ENCODE results near the gene LBR.
A peak's percentile ranks its signal among the peaks of the same experiment; 100 is the strongest.

Gene LBR

GRCh38 chr1:225460737-225461532 lies 33.1 kb upstream of the LBR start:
- Histone ChIP-seq H3K4me3 (ENCODE audit: low read length) (peak overlapping the region; percentile 22), H3K36me3 (ENCODE audit: control insufficient read depth, insufficient read depth, low read length) (no peaks in the 10 kb centered on the region), H3K9ac (ENCODE audit: low read length) (no peak overlapping the region), H3K27me3 (ENCODE audit: control insufficient read depth, insufficient read depth, low read length) (no peaks in the 10 kb centered on the region), H3K4me1 (ENCODE audit: control insufficient read depth, insufficient read depth, low read length) (peaks cover 59% of the 10 kb centered on the region), H3K27ac (ENCODE audit: low read depth, low read length) (peak overlapping the region; percentile 91)

DNA sequence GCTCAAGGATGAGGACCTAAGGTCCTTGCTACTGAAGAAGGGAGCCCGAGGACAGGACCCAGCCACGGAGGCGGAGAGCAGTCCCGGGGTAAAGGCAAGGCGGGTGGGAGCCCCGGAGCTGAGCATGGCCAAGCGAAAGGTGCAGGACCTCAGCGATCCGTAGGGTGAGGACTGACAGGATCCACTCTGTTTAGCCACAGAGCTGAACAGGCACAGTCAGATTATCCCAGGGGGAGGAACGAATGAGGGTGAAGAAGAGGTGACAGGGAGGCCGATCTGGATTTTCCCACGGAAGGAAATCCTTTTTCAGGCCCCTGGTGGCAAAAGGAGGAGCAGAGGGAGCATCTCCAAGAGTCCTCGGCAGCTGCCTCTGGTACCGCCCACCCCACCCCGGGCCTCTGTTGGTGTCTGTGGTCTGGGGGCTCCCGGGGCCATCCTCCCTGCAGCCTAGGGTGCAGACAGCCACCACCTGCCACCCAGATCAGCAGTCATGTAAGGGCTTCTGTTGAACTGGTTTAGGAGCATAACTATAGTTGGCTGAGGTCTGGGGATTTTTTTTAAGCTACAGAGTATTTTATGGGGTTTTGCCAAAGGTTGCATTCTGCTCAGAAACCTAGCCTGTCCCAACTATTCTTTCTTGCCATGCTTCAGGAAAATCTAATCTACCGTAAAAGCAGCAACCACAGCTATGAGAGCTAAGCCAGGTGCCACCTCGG lies 32.3 kb upstream of the LBR start:
- peak overlapping the region; percentile 22 for H3K4me3 ChIP-seq (ENCODE audit: low read length)
- no peaks in the 10 kb centered on the region for H3K36me3 ChIP-seq (ENCODE audit: control insufficient read depth, insufficient read depth, low read length)
- H3K9ac ChIP-seq (ENCODE audit: low read length): no peak overlapping the region
- H3K4me1 ChIP-seq (ENCODE audit: control insufficient read depth, insufficient read depth, low read length): peaks cover 53% of the 10 kb centered on the region
- H3K27me3 ChIP-seq (ENCODE audit: control insufficient read depth, insufficient read depth, low read length): no peaks in the 10 kb centered on the region
- H3K27ac ChIP-seq (ENCODE audit: low read depth, low read length): peak overlapping the region; percentile 91

GRCh38 chr1:225458222-225458631 lies 30.4 kb upstream of the LBR start:
- H3K4me1 ChIP-seq (ENCODE audit: control insufficient read depth, insufficient read depth, low read length): peaks cover 63% of the 10 kb centered on the region
- H3K9ac ChIP-seq (ENCODE audit: low read length): no peak overlapping the region

GRCh38 chr1:225454733-225455132 lies 26.9 kb upstream of the LBR start:
- no peaks in the 10 kb centered on the region for H3K36me3 ChIP-seq (ENCODE audit: control insufficient read depth, insufficient read depth, low read length)
- H3K27me3 ChIP-seq (ENCODE audit: control insufficient read depth, insufficient read depth, low read length): no peaks in the 10 kb centered on the region
- peak overlapping the region; percentile 84 for H3K27ac ChIP-seq (ENCODE audit: low read depth, low read length)
- peaks cover 39% of the 10 kb centered on the region for H3K4me1 ChIP-seq (ENCODE audit: control insufficient read depth, insufficient read depth, low read length)
- H3K9ac ChIP-seq (ENCODE audit: low read length): no peak overlapping the region
- H3K4me3 ChIP-seq (ENCODE audit: low read length): no peak overlapping the region

More at GRCh38 chr1:225458222-225458631, 30.4 kb upstream of the LBR start:
- H3K27me3 ChIP-seq (ENCODE audit: control insufficient read depth, insufficient read depth, low read length): no peaks in the 10 kb centered on the region
- H3K36me3 ChIP-seq (ENCODE audit: control insufficient read depth, insufficient read depth, low read length): no peaks in the 10 kb centered on the region
- peak overlapping the region; percentile 86 for H3K27ac ChIP-seq (ENCODE audit: low read depth, low read length)
- H3K4me3 ChIP-seq (ENCODE audit: low read length): no peak overlapping the region

DNA sequence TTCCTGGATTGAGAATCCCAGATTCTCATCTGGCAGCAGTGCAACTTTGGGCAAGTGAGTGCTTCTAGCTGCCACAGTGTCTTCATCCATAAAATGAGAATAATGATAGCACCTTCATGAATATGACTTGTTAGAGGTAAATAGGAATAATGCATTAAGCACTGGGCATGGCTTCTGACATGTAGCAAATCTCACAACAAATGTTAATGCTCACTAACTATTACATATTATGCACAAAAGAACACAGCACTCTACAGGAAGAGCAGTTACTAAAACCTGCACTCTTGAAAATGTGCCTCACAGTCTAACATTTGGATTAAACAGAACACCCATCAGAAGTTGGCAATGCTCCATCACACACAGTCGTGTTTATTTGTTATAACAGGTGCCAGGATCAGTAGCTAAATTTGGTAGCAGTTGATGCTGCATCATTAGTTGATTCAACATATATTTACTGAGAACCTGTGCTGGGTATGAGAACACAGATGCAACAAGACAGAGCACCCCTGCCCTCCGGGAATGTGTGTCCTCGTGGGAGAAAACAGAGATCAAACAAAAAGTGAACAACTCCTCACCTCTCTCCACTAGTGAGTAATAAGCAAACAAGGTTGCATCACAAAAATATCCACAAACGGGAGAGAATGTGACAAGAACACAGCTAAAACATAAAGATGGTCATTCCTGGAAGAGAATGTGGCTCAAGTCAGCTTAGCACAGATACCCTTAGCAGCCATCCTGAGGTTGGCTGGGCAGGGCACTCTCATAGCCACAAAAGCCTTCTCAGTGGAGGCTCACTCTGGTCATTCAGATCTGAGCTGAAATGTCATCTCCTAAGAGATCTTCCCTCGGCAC lies 26.2 kb upstream of the LBR start:
- Histone ChIP-seq H3K4me3 (ENCODE audit: low read length) (no peak overlapping the region), H3K27me3 (ENCODE audit: control insufficient read depth, insufficient read depth, low read length) (no peaks in the 10 kb centered on the region), H3K27ac (ENCODE audit: low read depth, low read length) (peak overlapping the region; percentile 84), H3K36me3 (ENCODE audit: control insufficient read depth, insufficient read depth, low read length) (no peaks in the 10 kb centered on the region), H3K9ac (ENCODE audit: low read length) (no peak overlapping the region), H3K4me1 (ENCODE audit: control insufficient read depth, insufficient read depth, low read length) (peaks cover 41% of the 10 kb centered on the region)

DNA sequence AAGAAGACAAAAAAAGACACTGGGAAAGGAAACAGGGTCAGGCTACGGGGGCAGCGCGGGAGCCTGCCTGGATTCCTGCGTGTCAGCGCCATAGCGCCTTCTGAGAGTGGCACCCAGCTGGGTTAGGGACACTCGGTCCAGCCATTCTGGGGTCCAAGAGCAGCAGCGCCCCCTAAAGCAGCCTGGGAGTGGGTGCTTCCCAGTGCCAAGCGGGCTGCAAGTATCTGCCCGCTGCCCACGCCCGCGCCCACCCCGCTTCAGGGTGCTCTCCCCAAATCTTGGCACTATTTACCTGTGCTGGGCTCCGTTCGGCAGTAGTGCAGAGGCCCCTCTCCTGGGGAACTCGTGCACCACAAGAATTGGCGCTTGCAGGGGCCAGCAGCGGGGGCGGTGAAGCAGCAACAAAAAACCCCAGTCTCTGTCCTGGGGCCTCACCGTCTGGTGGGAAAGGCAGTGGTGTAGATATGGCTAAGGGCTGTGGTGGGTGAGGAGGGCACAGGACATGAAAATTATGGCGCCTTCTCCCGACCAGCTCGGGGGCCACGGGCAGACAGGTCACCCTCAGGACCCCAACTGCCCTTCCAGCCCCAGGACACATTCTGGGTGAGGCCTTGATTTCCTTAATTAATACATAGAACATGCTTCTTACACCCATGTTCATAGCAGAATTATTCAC lies 24.1 kb upstream of the LBR start:
- peak overlapping the region; percentile 84 for H3K27ac ChIP-seq (ENCODE audit: low read depth, low read length)
- no peaks in the 10 kb centered on the region for H3K27me3 ChIP-seq (ENCODE audit: control insufficient read depth, insufficient read depth, low read length)
- H3K9ac ChIP-seq (ENCODE audit: low read length): no peak overlapping the region
- no peaks in the 10 kb centered on the region for H3K36me3 ChIP-seq (ENCODE audit: control insufficient read depth, insufficient read depth, low read length)
- peaks cover 54% of the 10 kb centered on the region for H3K4me1 ChIP-seq (ENCODE audit: control insufficient read depth, insufficient read depth, low read length)
- no peak overlapping the region for H3K4me3 ChIP-seq (ENCODE audit: low read length)

- H3K27ac ChIP-seq (ENCODE audit: low read depth, low read length): peak overlapping the region; percentile 84
Observed at GRCh38 chr1:225451340-225451739, 23.5 kb upstream of the LBR start.

GRCh38 chr1:225450491-225451191 lies 22.8 kb upstream of the LBR start:
- Histone ChIP-seq H3K27me3 (ENCODE audit: control insufficient read depth, insufficient read depth, low read length) (no peaks in the 10 kb centered on the region), H3K27ac (ENCODE audit: low read depth, low read length) (peak overlapping the region; percentile 84), H3K4me1 (ENCODE audit: control insufficient read depth, insufficient read depth, low read length) (peaks cover 64% of the 10 kb centered on the region), H3K9ac (ENCODE audit: low read length) (no peak overlapping the region), H3K4me3 (ENCODE audit: low read length) (no peak overlapping the region), H3K36me3 (ENCODE audit: control insufficient read depth, insufficient read depth, low read length) (no peaks in the 10 kb centered on the region)

More at GRCh38 chr1:225451340-225451739, 23.5 kb upstream of the LBR start:
- Histone ChIP-seq H3K4me3 (ENCODE audit: low read length) (no peak overlapping the region), H3K27me3 (ENCODE audit: control insufficient read depth, insufficient read depth, low read length) (no peaks in the 10 kb centered on the region), H3K4me1 (ENCODE audit: control insufficient read depth, insufficient read depth, low read length) (peaks cover 57% of the 10 kb centered on the region), H3K36me3 (ENCODE audit: control insufficient read depth, insufficient read depth, low read length) (no peaks in the 10 kb centered on the region), H3K9ac (ENCODE audit: low read length) (no peak overlapping the region)

DNA sequence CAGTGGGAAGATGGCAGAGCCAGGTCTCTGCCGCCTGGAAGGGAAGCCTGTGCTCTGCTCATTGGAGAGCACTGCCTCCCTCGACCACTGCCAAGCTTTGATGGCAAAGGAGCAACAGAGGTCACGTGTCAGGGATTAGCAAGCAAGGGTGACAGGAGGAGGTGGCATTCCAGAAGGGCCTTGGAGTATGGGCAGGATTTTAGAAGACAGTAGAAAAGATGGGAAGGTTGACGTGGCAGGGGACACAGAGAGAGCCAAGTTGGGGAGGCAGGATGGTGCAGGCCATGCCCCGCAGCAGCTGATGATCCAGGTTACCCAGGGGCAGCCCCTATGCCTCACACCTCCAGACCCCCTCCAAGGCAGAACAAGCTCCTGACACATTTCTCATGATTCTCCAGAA lies 21.9 kb upstream of the LBR start:
- no peak overlapping the region for H3K4me3 ChIP-seq (ENCODE audit: low read length)
- H3K36me3 ChIP-seq (ENCODE audit: control insufficient read depth, insufficient read depth, low read length): no peaks in the 10 kb centered on the region
- H3K27me3 ChIP-seq (ENCODE audit: control insufficient read depth, insufficient read depth, low read length): no peaks in the 10 kb centered on the region
- peaks cover 68% of the 10 kb centered on the region for H3K4me1 ChIP-seq (ENCODE audit: control insufficient read depth, insufficient read depth, low read length)
- H3K27ac ChIP-seq (ENCODE audit: low read depth, low read length): peak overlapping the region; percentile 99
- H3K9ac ChIP-seq (ENCODE audit: low read length): no peak overlapping the region

DNA sequence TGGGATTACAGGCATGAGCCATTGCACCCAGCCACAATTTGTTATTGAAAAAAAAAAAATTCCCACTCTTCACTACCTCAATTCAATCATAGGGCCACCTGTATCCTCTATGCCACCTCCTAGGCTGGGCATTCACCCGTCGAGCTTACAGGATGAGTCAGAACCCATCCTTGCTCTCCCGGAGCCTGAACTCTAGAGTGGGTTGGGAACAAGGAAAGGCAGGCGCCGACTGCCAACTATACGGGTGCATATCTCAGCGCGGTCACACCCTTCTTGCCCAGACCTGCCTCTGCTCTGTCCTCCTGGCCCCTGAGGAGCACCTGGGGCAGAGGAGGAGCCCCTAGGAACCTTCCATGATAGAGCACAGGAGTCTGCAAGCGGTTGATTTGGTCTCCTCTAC lies 21.4 kb upstream of the LBR start:
- Histone ChIP-seq H3K4me3 (ENCODE audit: low read length) (peak overlapping the region; percentile 12), H3K36me3 (ENCODE audit: control insufficient read depth, insufficient read depth, low read length) (no peaks in the 10 kb centered on the region), H3K4me1 (ENCODE audit: control insufficient read depth, insufficient read depth, low read length) (peaks cover 66% of the 10 kb centered on the region), H3K9ac (ENCODE audit: low read length) (no peak overlapping the region), H3K27me3 (ENCODE audit: control insufficient read depth, insufficient read depth, low read length) (no peaks in the 10 kb centered on the region), H3K27ac (ENCODE audit: low read depth, low read length) (peak overlapping the region; percentile 99)

DNA sequence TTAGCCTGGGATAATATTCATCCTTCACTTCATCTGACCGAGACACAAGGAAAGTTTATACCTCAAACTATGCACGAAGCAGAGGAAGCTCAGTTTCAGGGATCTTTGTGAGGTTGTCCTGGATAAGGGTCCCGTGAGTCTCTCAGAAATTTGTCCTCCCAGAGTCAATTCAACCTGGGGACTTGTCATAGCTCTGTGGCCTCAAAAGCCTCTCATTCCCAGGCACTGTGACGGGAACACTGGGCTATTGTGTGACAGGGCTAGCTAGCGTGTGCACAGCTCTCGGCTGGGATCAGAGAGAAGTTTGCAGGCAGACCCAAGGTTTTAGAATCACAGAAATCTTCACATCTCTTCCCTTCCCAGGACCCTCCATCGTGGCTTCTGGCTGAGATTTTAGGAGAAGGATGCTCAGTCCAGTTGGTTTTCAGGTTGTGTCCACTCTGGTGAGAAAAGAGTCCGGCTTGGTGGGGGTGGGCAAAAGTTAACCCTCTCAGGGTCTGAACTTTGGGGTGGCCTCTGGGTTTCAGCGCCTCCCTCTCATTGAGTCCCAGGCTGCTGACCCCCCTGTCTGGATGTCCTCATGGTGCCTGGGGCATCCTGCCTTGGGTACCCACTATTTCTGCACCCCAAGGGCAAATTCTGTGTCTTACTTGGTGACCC lies 20.4 kb upstream of the LBR start:
- Histone ChIP-seq H3K27ac (ENCODE audit: low read depth, low read length) (peak overlapping the region; percentile 99), H3K9ac (ENCODE audit: low read length) (peak overlapping the region; percentile 41), H3K4me3 (ENCODE audit: low read length) (peak overlapping the region; percentile 14), H3K4me1 (ENCODE audit: control insufficient read depth, insufficient read depth, low read length) (peaks cover 59% of the 10 kb centered on the region), H3K27me3 (ENCODE audit: control insufficient read depth, insufficient read depth, low read length) (no peaks in the 10 kb centered on the region), H3K36me3 (ENCODE audit: control insufficient read depth, insufficient read depth, low read length) (no peaks in the 10 kb centered on the region)
